Dermis microvascular lymphatic vessel endothelial cell (primary cell): ENCODE data around the gene KREMEN2. TPM values are rescaled to one million over a fixed set of nuclear protein-coding genes. Genes with fewer than 3 reads are reported as not detected.

Experiments
- DNase-seq, 2 donors: peaks; one replicate each; pipeline versions ENCODE4 v3.0.0 to v3.0.0-alpha.2; 2010; ENCODE audit warnings: low read depth in 2 of 2
- total RNA-seq: library from RNA; depleted of rRNA; stranded (reverse); fragments of >200 nt; gene quantifications from 2 replicates; pipeline ENCODE4 v1.2.1, GENCODE V29; 2014

The KREMEN2 gene
- total RNA-seq, 1 donor from 2014 or later, result not detected

- DNase-seq, result no peak
Measured at GRCh38 chr16:3000540-3000939, 36.5 kb downstream of the KREMEN2 start.

GRCh38 chr16:3001316-3001715 is 37.2 kb downstream of the KREMEN2 start:
- DNase-seq, result no peak

DNA sequence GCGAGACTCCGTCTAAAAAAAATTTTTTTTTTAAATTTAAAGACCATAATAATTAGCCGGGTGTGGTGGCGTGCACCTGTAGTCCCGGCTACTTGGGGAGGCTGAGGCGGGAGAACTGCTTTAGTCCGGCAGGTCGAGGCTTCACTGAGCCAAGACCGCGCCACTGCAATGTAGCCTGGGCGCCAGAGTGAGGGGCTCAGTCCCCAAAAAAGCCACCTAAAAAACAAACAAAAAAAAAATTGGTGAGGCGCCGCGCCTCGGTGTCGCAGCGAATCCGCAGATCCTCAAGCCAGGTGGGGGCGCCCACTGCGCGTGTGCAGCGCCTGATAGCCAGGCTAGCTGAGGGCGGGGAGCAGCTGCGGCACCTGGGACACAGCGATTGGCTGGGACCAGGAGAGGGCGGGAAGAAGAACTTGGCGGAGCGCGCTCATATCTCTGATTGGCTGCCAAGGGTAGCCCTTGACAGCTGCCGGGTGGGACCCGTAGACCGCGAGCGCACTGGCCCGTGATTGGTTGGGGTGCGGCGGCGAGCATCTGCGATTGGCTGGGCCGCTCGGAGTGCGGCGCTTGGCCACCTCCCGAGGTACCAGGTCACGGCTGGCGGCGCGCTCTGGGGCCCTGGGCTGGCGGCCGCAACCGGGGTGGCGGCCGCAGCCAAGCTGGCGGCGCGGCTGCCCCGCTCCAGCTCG is 39.7 kb downstream of the KREMEN2 start:
- DNase-seq, result peak; percentile 98 to 100

GRCh38 chr16:3004319-3004718 is 40.2 kb downstream of the KREMEN2 start:
- DNase-seq, result no peak

DNA sequence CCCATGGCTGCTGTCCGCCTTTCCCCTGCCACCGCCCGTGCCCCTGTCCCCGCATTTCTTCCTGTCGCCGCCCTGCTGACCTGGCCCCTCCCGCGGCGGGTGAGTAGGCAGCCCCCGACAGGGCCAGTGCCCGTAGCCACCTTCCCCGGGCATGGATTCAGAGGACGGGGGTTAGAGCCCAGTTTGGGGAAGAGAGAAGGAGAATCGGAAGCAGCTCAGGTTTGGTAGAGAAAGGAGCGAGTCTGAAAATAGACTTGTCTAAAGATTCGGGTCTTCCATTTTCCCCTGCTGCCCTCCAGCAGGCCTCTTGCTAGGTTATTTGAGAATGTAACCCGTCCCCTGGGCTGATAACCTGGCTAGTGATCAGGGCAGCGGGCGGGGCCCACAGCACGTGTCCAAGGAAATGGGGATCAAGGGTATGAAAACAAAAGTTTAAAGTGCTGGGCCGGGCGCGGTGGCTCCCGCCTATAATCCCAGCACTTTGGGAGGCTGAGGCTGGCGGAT is 40.8 kb downstream of the KREMEN2 start:
- no peak for DNase-seq

DNA sequence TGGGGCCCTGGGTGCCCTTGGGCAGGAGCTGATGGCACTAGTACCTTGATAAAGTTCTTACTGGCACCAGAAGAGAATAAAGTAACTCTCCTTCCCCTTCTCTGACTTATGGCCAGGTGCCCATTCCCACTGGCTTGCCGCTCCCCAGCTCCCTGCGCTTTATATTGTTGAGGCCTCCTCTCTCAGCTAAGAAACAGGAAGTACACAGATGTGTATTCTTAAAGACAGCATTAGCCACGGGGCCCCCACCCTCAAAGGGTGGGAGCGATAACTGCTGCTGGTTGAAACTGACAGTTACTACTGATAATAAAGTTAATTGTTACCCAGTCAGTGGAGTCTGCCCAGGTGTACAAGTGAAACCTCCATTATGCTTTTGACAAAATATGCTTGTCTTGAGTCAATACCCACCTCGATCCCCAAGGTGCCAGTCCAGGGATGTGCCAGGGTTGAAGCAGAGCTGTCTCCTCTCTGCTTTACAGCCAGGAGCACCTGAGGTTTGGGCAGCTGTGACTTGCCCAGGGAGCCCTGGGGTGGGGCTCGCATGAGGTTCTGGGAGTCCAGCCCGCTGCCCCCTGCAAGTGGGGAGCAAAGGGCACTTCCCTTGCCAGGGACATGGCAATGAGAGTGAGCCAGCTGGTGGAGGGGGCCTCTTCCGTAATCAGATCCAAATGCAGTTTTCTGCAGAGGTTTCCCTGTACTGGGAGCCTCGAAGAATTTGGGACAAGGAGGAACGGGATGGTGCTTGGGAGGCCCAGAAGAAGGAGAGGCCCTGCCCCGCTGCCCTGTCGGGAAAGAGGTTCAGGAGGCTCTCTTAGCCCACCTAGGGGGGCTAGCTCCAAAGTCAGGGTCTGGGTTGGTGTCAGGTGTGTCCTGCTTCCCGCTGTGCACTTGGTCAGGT is 43.2 kb downstream of the KREMEN2 start:
- DNase-seq, result no peak

DNA sequence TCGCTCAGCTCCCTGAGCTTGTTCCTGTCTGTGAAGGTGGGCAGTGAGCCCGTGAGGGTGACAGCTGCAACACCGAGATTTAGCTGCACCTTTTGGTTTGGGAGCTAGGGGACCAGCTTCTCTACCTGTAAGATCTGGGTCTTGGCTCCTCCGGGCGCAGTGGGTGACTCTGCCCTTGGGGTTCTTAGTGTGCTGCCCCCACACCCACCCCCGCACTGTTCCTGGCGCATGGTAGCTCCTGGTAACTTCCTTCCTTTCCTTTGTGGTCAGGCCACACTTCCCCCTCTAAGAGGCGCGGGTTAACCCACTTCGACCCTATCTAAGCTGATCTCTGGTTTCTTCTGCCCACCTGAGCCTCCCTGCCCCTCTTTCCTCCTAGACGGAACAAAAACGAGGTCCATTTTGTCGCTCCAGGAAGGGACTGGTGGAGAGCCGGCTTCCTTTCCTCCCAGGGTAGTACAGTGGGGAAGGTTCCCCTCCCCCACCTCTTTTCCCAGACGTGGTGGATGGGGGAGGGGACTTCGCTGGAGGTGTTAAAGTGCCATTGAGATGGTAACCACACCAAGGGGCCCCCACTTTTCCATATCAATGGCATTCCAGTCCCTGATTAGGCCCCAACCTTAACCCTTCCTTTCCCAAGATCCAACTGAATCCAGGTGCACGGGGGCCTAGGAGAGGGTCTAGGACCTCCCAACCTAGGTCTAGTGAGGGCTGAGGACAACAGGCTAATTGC is 44.0 kb downstream of the KREMEN2 start:
- peak in 1 of 2 donors; percentile 29 for DNase-seq

DNA sequence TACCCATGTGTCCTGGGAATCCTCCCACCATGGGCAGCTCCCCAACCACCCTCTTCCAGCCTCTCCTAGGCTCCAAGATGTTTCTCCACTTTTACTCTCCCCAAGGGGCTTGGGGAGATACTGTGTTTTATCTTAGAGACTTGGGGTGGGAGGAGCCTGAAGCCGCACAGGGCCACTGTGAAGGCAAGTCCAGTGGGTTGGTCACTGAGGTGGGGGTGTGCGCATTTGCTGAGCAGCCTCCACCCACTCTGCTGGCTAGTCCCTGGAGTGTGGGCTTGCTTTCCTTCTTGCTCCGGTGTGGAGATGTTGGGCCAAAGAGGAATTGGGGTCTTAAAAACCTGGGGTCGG is 44.6 kb downstream of the KREMEN2 start:
- DNase-seq, result no peak

DNA sequence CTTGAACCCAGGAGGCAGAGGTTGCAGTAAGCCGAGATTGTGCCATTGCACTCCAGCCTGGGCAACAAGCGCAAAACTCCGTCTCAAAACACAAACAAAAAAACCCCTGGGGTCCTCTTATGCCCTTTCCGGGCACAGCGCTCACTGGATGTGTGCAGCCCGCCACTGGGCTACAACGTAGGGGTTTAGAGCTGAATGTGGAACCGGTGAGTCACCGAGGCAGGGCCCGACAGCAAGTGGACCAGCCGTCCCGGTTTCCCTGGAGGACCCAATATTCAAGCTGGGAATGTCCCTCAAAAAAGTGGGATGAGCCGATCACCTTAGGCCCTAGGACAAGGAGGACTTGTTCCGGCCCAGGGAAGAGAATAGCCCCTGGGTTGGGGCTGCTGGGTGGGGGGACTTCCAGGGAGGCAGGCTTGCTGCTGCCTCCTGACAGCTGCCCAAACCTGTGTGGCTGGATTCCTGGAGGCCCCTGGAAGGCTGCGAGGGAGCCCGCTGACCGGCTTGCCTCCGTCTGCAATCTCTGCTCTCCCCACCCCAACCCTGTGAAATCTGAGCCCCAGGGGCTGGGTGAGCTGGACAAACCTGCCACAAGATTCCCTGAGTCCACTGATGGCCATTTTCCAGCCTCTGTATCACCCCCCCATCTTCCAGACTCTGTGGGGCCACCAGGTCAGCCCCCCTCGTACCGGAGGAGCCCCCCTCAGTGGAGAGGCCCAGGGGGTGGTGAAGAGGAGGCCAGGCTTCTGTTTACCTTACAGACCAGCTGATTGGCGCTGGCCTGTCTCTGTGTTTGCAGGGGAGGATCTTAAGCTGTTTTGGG is 45.7 kb downstream of the KREMEN2 start:
- DNase-seq, result no peak

- DNase-seq, result no peak
Measured at GRCh38 chr16:3010510-3010909, 46.4 kb downstream of the KREMEN2 start.

- DNase-seq, result no peak
Measured at GRCh38 chr16:3012246-3012645, 48.2 kb downstream of the KREMEN2 start.

GRCh38 chr16:3012828-3013420 is 48.8 kb downstream of the KREMEN2 start, which contains the start of gene CLDN9:
Gene CLDN9, plus strand, starts transcription at chr16:3012923. Its CDS starts 440 bp downstream, at chr16:3013363.
- DNase-seq, result no peak

DNA sequence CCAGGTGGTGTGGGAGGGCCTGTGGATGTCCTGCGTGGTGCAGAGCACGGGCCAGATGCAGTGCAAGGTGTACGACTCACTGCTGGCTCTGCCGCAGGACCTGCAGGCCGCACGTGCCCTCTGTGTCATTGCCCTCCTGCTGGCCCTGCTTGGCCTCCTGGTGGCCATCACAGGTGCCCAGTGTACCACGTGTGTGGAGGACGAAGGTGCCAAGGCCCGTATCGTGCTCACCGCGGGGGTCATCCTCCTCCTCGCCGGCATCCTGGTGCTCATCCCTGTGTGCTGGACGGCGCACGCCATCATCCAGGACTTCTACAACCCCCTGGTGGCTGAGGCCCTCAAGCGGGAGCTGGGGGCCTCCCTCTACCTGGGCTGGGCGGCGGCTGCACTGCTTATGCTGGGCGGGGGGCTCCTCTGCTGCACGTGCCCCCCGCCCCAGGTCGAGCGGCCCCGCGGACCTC is 49.4 kb downstream of the KREMEN2 start:
- no peak for DNase-seq

GRCh38 chr16:3013998-3014690 is 50.1 kb downstream of the KREMEN2 start:
- DNase-seq, result no peak

GRCh38 chr16:3014971-3015370 is 50.9 kb downstream of the KREMEN2 start:
- no peak for DNase-seq

- DNase-seq, result no peak
Measured at GRCh38 chr16:3015865-3016521, 51.9 kb downstream of the KREMEN2 start.

GRCh38 chr16:3017344-3017743 is 53.3 kb downstream of the KREMEN2 start:
- DNase-seq, result no peak
